ENCODE results near the gene GCNT2.
"Not testable (repeated sequence)": the region's sequence is repeated elsewhere in the genome, so short reads cannot be mapped to it uniquely, and the experiment has no call there.

GCNT2 gene

GRCh38 chr6:10595731-10596664 is 74.8 kb downstream of the GCNT2 start:
- no peak for DNase-seq (ENCODE audit: low read depth)
- no peak for TF ChIP-seq CTCF (IDR thresholded peaks at IDR 0.05; ENCODE audit: low read depth, low read length, missing control alignments)
- no peak overlapping the region for H3K4me3 ChIP-seq (ENCODE audit: low read depth, low read length)

- TF ChIP-seq CTCF (IDR thresholded peaks at IDR 0.05; ENCODE audit: low read depth, low read length, missing control alignments), result no peak
- no peak overlapping the region for H3K4me3 ChIP-seq (ENCODE audit: low read depth, low read length)
- no peak for DNase-seq (ENCODE audit: low read depth)
Observed at GRCh38 chr6:10597499-10598001, 76.4 kb downstream of the GCNT2 start.

GRCh38 chr6:10598084-10598960 is 77.2 kb downstream of the GCNT2 start:
- H3K4me3 ChIP-seq (ENCODE audit: low read depth, low read length), result no peak overlapping the region
- no peak for TF ChIP-seq CTCF (IDR thresholded peaks at IDR 0.05; ENCODE audit: low read depth, low read length, missing control alignments)
- DNase-seq (ENCODE audit: low read depth), result no peak

- DNase-seq (ENCODE audit: low read depth), result no peak
- H3K4me3 ChIP-seq (ENCODE audit: low read depth, low read length), result no peak overlapping the region
- TF ChIP-seq CTCF (IDR thresholded peaks at IDR 0.05; ENCODE audit: low read depth, low read length, missing control alignments), result no peak
Observed at GRCh38 chr6:10599046-10599445, 77.9 kb downstream of the GCNT2 start.

GRCh38 chr6:10600681-10601080 is 79.5 kb downstream of the GCNT2 start:
- DNase-seq (ENCODE audit: low read depth); H3K4me3 ChIP-seq (ENCODE audit: low read depth, low read length): not testable (repeated sequence)

GRCh38 chr6:10603219-10603618 is 82.1 kb downstream of the GCNT2 start:
- DNase-seq (ENCODE audit: low read depth), result no peak
- no peak for TF ChIP-seq CTCF (IDR thresholded peaks at IDR 0.05; ENCODE audit: low read depth, low read length, missing control alignments)
- H3K4me3 ChIP-seq (ENCODE audit: low read depth, low read length), result no peak overlapping the region

GRCh38 chr6:10609038-10609437 is 87.9 kb downstream of the GCNT2 start:
- no peak overlapping the region for H3K4me3 ChIP-seq (ENCODE audit: low read depth, low read length)
- DNase-seq (ENCODE audit: low read depth), result no peak
- TF ChIP-seq CTCF (IDR thresholded peaks at IDR 0.05; ENCODE audit: low read depth, low read length, missing control alignments), result no peak

Data from GM12864 (cell line).